Measurements from ENCODE around the gene CACNA1B.

- no peak for TF ChIP-seq CTCF (IDR thresholded peaks at IDR 0.05)
- TF ChIP-seq POLR2A (IDR thresholded peaks at IDR 0.05): no peak
Measured at GRCh38 chr9:138072897-138073296, 195.3 kb downstream of the CACNA1B start.
